Astrocyte (in vitro differentiated cells and primary cell): Measurements from ENCODE around the gene CGN.

Source experiments
- CTCF ChIP-seq: IDR thresholded peaks from 2 replicates; pipeline ENCODE4 v1.5.1; 2011; ENCODE audit warnings: low read depth, mild to moderate bottlenecking, inconsistent platforms, low read length, moderate library complexity; ENCODE audit not compliant: insufficient read depth
- EZH2 ChIP-seq: IDR thresholded peaks from 2 replicates; pipeline ENCODE4 v1.6.1; 2012; ENCODE audit warnings: mild to moderate bottlenecking, low read length, inconsistent platforms; ENCODE audit not compliant: insufficient read depth

- TF ChIP-seq CTCF: no peak
- no peak for TF ChIP-seq EZH2
Measured at GRCh38 chr1:151540021-151540981, 29.1 kb downstream of the CGN start, which contains the start of gene TUFT1.
